ENCODE measurements around the gene SLC9A6.

Gene SLC9A6

DNA sequence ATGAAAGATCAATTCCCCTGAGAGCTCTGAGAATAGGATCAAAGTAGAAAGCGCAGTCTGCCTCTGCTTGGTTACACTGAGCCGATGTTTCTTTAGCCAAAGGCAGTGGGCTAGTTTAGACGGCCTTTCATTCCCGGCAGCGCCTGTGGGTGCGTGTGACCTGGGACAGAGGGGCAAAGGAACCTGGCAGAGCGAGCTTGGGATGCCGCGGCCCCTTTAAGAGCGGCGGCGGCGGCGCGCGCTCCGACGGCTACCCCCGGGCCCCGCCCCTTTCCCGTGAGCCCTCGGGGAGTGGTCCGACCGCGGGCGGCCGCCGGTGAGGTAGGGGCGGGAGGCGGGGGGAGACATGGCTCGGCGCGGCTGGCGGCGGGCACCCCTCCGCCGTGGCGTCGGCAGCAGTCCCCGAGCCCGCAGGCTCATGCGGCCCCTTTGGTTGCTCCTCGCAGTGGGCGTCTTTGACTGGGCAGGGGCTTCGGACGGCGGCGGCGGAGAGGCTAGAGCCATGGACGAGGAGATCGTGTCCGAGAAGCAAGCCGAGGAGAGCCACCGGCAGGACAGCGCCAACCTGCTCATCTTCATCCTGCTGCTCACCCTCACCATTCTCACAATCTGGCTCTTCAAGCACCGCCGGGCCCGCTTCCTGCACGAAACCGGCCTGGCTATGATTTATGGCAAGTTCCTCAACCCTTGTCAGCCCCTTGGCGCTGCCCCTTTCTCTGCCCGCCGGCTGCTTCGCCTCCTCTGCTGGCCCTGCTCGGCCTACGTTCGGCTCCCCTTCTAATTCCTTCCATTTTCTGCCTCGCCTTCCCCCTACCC lies at the start of gene SLC9A6:
SLC9A6 (plus strand) TSS at position 279 of the 816 bp plus-strand sequence; CDS start at position 503, 224 bp downstream.
- in situ Hi-C loops (cut with MboI; ENCODE audit: low sequenced_read_pairs), result no loop called here

DNA sequence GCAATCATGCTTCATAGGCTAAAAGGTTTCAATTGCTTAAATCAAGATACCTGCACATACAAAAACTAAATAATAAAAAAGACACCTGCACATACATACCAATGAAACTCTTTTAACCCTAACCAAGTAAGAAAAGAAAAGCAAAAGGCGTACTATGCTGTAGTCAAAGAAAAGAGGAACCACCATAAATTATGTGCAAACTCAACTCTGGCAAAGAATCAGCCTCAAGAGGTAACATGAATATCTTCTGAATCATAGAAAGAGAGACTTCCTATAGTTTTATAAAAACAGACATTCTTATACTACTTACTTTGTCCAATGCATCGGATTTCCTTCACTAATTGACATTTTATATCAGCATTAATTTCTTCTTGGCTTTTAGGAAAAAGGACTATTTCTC lies 40.7 kb upstream of the SLC9A6 start:
- in situ Hi-C loops (cut with MboI; ENCODE audit: low sequenced_read_pairs), result no loop called here

DNA sequence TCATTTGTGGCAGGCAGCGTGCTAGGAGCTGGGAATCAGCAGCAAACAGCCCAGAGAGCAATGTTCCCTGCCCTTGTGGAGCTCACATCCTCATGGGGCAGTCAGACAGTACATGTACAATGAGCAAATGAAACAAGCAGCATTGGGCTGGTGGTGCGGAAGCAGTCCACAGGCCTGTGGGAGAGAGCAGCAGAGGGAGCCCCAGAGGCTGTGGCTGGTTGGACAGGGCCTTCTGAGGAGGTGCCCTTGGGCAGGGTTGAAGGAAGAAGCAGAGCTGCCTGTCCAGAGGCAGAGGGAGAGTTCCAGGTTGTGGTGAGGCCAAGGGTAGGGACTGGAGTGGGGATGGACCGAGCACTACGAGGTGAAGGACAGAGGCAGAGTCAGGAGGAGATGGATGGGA lies 33.9 kb upstream of the SLC9A6 start:
- in situ Hi-C loops (cut with MboI; ENCODE audit: low sequenced_read_pairs), result no loop called here

DNA sequence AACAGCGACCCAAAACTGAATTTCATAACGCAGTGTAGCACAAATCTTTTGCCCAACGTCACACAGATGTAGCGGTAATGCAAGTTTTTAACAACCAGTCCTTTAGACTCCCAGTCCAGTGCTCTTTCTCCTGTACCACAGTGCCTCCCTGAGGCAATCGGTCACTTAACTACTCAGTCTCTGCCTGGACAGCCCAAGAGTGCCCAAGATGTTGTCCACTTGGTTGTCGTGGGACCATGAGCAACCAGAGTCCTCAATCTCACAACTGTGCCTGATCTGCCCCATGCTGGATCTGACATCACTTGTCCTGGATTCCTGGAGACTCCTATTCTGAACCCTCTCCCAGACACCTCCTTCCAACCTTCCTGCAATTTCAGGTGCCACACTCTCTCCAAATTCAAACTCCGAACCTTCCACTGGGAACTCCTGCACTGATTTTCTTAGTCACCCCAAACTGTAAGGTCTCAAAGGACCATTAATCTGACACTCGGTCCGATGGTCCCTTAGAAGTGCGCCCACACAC lies 12.1 kb upstream of the SLC9A6 start:
- in situ Hi-C loops (cut with MboI; ENCODE audit: low sequenced_read_pairs), result no loop called here

DNA sequence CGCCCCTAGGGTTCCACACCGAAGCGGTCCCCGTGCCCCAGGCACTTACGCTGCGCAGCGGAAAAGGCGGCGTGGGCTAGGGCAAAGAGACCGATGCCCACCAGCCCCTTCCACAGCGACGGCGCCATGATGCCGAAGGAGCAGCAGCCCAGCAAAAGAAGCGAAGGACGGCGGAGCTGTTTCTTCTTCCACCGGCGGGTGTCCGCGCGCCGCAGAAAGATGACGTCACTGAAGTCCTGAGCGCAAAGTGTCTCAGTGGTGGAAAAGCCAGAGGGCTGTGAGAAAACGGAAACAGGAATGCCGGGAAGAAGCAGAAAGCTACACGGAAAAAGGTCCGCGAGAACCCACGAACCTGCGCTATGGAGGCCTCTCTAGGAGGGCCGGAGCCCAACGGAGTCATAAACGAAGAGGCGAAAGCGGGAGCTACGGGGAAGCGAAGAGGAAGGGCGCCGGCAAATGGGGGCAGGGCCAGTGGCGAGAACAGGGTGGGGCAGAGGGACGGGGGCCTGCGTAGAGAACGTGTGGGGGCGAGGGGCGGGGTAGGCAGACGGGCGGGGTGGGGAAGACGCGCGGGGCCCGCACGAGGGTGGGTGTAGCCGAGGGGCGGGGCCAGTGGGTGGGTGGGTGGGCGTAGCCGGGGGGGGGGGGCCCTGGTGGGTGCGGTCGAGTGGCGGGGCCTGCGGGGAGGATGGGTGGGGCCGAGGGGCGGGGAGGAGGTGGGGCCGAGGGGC lies 11.5 kb upstream of the SLC9A6 start, which contains the start of gene MMGT1:
MMGT1 (minus strand) TSS at position 441 of the 731 bp plus-strand sequence; CDS start at position 128, 313 bp downstream.
- in situ Hi-C loops (cut with MboI; ENCODE audit: low sequenced_read_pairs), result no loop called here

GRCh38 chrX:135974279-135974856 lies 10.9 kb upstream of the SLC9A6 start:
- in situ Hi-C loops (cut with MboI; ENCODE audit: low sequenced_read_pairs), result no loop called here

DNA sequence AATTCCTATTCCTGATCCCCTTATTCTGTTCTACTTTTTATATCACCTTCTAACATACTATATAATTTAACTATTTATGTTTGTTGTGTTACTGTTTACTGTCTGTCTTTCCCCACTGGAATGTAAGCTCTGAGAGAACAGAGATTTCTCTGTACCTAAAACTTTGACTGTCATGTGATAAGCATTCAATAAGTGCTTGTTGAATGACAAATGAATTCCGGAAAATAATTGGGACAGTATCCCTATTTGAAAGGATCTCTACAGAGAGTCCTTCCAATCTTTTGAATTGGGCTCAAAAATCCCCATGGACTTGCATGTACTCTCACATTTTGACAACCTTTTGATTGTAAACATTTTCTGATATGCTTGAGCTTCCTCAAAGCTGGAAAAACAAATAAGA lies 9.8 kb upstream of the SLC9A6 start:
- in situ Hi-C loops (cut with MboI; ENCODE audit: low sequenced_read_pairs), result no loop called here

- in situ Hi-C loops (cut with MboI; ENCODE audit: low sequenced_read_pairs), result no loop called here
These were observed 7.6 kb upstream of the SLC9A6 start for GRCh38 chrX:135977611-135978010.

GRCh38 chrX:135981010-135981409 lies 4.2 kb upstream of the SLC9A6 start:
- in situ Hi-C loops (cut with MboI; ENCODE audit: low sequenced_read_pairs), result no loop called here

DNA sequence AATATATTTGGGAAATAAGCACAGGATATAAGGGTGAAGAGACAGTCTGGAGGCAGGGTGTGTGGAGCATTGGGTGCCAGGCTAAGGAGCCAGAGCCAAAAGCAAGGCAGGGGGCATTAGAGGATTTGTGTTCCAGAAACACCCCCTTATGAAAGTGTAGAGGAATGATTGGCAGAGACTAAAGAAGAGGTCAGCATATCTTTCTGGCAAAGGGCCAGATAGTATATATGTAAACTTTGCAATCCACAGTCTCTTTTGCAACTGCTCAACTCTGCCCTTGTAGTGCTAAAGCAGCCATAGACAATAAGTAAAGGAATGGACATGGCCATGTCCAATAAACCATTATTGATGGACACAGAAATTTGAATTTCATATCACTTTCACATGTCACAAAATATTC lies 3.6 kb upstream of the SLC9A6 start:
- in situ Hi-C loops (cut with MboI; ENCODE audit: low sequenced_read_pairs), result no loop called here

DNA sequence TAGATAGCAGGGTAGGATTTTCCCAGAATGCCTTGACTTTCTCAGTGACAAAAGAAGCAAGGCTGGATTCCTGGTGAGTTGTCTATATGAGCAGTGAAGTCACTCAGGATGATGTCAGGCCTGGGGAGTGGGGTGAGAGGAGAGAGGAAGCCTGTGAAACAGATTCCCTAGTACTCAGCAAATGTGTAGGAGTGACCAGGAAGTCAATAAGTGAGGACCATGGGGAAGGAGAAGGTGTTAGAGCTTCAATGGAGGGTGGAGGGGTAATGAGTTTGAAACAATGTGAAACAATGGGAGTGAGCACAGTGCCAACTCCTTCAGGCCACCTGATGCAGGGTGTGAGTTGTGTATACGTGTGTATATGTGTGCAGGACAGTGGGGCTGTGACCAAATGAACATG lies 2.4 kb upstream of the SLC9A6 start:
- in situ Hi-C loops (cut with MboI; ENCODE audit: low sequenced_read_pairs), result no loop called here

- in situ Hi-C loops (cut with MboI; ENCODE audit: low sequenced_read_pairs), result no loop called here
These were observed 979 bp upstream of the SLC9A6 start for GRCh38 chrX:135984256-135984655.

- in situ Hi-C loops (cut with MboI; ENCODE audit: low sequenced_read_pairs), result no loop called here
These were observed 461 bp upstream of the SLC9A6 start for GRCh38 chrX:135984791-135985156.

DNA sequence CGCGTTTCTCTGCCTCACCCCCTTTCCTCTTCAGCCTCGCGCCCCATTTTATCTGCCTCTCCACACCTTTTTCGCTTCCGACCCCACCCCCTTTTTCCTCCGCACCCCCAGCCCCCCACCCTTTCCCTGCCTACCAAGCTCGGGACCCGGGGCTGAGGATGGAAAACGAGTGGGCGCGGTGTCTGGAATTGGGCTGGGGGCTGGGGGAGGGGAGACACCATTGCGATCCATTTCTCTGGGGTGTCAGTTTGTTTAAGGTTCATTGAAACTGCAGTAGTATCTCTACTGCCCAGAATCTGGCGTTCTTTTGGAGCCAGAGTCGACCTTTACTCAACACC lies 707 bp downstream of the SLC9A6 start:
- in situ Hi-C loops (cut with MboI; ENCODE audit: low sequenced_read_pairs), result no loop called here

GRCh38 chrX:135988245-135988644 lies 3.0 kb downstream of the SLC9A6 start:
- in situ Hi-C loops (cut with MboI; ENCODE audit: low sequenced_read_pairs), result no loop called here

DNA sequence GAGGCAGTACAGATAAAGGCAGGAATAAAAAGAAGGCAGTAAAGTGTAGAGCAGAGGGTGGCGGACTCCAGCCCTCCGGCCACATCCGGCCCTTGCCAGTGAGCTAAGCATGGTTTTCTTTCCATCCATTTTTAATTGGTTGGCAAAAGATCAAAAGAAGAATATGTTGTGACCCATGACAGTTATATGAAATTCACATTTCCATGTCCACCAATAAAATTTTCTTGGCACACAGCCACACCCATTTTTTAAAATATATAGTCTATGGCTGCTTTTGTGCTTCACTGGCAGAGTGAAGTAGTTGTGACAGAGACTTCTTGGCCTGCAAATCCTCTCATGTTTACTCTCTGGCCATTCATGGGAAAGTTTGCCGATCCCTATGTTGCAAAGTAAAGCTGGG lies 29.8 kb downstream of the SLC9A6 start:
- in situ Hi-C loops (cut with MboI; ENCODE audit: low sequenced_read_pairs), result no loop called here

- in situ Hi-C loops (cut with MboI; ENCODE audit: low sequenced_read_pairs), result no loop called here
These were observed 31.6 kb downstream of the SLC9A6 start for GRCh38 chrX:136016881-136017280.

DNA sequence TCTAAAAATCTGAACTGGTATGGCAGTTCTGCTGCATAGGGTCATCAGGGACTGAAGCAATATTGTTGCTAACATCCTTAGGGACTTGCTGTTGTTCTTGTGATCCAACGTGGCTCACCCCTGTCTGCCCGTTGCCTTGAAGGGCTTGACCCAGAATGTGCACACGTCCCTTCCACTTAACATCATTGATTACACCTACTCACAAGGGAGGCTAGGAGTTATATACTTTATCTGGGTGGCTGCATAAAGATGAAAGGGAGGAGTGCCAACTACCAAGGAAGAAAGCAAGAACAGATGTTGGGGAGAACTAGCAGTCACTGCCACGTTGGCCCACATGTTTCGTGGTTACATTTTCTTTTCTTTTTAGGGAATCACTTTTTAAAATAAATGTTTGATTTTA lies 34.0 kb downstream of the SLC9A6 start:
- in situ Hi-C loops (cut with MboI; ENCODE audit: low sequenced_read_pairs), result no loop called here

DNA sequence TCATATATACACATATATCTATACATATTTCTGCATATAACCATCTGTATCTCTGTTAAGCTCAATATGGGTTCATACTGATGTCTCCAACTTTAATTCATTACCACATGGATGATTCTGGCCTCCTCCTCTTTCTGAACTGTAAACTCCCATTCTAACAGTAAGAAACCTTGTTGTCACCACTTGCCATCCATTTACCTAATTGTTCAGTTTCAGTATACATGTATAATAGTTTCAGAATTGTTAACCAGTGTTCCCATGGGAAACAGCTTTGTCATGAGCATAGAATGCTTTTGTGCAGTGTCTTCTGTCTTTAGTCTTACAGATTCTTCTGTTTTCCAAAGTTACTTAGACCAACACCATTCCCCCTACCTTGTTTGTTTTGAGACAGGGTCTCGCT lies 35.9 kb downstream of the SLC9A6 start:
- in situ Hi-C loops (cut with MboI; ENCODE audit: low sequenced_read_pairs), result no loop called here

GRCh38 chrX:136021903-136022302 lies 36.7 kb downstream of the SLC9A6 start:
- in situ Hi-C loops (cut with MboI; ENCODE audit: low sequenced_read_pairs), result no loop called here

DNA sequence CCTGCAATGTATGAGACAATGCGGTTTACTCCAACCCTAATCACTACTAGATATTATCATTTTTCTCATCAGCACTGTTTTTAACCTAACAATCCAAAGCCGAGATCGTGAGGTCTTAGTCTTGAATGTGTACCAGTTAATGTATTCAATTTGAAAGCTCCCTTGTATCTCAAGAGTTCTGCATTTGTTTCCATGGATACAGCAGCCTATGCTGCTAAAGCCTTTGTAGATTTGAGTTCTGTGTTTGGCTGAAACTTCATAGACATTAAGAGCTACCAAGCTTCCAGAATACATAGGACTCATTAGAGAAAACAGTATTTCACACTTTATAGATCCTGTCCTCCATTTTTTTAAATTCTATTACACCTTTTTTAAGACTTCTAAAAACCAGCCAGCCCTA lies 39.9 kb downstream of the SLC9A6 start:
- in situ Hi-C loops (cut with MboI; ENCODE audit: low sequenced_read_pairs), result loop anchor here (25.0 kb wide), 1 partner anchor 137 kb away; no protein-coding TSS in a partner anchor
